ENCODE measurements around the gene NR2C2AP.

Gene NR2C2AP

DNA sequence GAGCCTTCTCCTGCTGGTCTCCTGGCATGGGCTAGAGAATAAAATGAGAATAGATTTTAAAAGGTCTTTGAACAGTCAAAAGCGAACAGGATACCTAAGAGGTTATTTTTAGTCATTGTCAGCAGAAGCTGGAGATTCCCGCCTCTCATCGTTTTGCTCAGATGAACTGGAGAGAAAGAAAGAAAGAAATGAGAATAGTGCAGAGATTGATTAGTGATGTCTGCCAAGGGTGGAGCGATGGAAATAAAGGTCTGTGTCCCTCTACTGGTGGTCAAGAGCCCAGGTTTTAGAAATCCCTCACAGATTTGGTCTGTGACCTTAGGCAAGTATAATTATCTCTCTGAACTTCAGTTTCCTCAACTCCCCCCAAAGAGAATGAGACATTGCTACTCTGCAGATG, 13.9 kb upstream of the NR2C2AP start:
- H3K27ac ChIP-seq = no peak overlapping the region
- ChIA-PET CTCF (no interaction called here), POLR2A (ENCODE audit: low non-redundant PET) (no interaction called here)
- TF ChIP-seq, protein P1, sequence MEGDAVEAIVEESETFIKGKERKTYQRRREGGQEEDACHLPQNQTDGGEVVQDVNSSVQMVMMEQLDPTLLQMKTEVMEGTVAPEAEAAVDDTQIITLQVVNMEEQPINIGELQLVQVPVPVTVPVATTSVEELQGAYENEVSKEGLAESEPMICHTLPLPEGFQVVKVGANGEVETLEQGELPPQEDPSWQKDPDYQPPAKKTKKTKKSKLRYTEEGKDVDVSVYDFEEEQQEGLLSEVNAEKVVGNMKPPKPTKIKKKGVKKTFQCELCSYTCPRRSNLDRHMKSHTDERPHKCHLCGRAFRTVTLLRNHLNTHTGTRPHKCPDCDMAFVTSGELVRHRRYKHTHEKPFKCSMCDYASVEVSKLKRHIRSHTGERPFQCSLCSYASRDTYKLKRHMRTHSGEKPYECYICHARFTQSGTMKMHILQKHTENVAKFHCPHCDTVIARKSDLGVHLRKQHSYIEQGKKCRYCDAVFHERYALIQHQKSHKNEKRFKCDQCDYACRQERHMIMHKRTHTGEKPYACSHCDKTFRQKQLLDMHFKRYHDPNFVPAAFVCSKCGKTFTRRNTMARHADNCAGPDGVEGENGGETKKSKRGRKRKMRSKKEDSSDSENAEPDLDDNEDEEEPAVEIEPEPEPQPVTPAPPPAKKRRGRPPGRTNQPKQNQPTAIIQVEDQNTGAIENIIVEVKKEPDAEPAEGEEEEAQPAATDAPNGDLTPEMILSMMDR (conservative IDR thresholded peaks at IDR 0.05; ENCODE audit: low read depth) = no peak
- DNase-seq (ENCODE audit: low spot score) = no peak

DNA sequence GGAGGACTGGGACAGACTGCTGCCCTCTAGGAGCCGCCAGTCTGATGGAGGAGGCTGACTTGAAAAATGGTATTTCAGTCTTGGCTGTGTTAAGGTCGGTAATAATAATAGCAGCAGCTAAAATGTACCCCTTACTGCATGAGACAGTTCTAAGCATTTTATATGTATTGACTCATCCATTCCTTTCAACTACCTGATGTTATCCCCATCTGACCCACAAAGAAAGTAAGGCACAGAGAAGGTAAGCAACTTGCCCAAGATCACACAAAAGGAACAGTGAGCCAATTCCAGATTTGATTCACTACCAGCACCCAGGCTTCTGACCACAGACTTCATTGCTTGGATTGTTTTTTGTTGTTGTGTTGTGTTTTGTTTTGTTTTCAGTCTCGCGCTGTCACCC, 12.6 kb upstream of the NR2C2AP start:
- ChIA-PET CTCF (interaction anchor here (0.7 kb wide), 1 partner anchor 156 kb away, joined by 3 read pairs; no protein-coding TSS in a partner anchor), POLR2A (ENCODE audit: low non-redundant PET) (no interaction called here)
- DNase-seq (ENCODE audit: low spot score) = no peak
- no peak overlapping the region for H3K27ac ChIP-seq
- TF ChIP-seq, protein P1 (conservative IDR thresholded peaks at IDR 0.05; ENCODE audit: low read depth) = no peak

GRCh38 chr19:19214892-19215291, 11.7 kb upstream of the NR2C2AP start:
- TF ChIP-seq, protein P1 (conservative IDR thresholded peaks at IDR 0.05; ENCODE audit: low read depth) = no peak
- no peak for DNase-seq (ENCODE audit: low spot score)
- ChIA-PET CTCF (no interaction called here), POLR2A (ENCODE audit: low non-redundant PET) (no interaction called here)
- no peak overlapping the region for H3K27ac ChIP-seq

- ChIA-PET POLR2A (ENCODE audit: low non-redundant PET) (no interaction called here), CTCF (no interaction called here)
- no peak overlapping the region for H3K27ac ChIP-seq
- TF ChIP-seq, protein P1 (conservative IDR thresholded peaks at IDR 0.05; ENCODE audit: low read depth) = no peak
- no peak for DNase-seq (ENCODE audit: low spot score)
These were observed 10.9 kb upstream of the NR2C2AP start for GRCh38 chr19:19214159-19214490.

DNA sequence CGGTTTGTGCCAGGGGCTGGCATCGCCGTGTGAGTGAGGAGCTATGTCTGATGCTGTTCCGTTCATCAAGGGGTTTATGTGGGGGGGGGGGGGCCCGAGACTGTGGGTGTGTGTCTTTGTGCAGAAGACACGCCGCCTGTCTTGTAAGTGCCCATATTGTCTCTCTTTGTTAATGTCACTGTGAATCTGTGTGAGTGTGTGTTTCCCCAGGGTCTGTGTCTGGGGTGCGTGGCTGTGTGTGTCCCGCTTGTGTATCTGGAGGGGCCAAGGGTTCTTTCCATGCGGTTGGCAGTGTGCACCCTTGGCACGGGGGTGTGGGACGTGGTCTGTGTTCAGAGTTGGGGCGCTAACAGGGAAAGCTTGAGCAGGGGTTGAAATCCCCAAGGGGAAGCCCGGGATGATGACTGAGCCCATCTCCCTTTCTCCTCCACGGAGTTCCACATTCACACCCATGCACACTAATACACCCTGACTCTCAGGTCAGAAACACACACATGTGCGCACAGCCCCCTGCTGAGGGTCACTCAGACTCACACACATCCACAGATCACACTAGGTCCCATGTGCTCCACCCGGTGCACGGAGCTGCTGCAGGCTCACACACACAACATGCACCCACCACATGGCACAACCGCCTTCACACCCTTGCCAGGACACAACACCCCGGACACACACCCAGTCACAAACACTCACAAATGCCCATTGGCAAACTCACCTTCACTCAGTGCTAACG, 10.4 kb upstream of the NR2C2AP start:
- CTCF ChIA-PET = no interaction called here

GRCh38 chr19:19212916-19213315, 9.7 kb upstream of the NR2C2AP start:
- TF ChIP-seq, protein P1 (conservative IDR thresholded peaks at IDR 0.05; ENCODE audit: low read depth) = no peak
- DNase-seq (ENCODE audit: low spot score) = no peak
- POLR2A ChIA-PET (ENCODE audit: low non-redundant PET) = no interaction called here
- H3K27ac ChIP-seq = no peak overlapping the region
- CTCF ChIA-PET = no interaction called here

More for the DNA sequence above, 10.4 kb upstream of the NR2C2AP start:
- POLR2A ChIA-PET (ENCODE audit: low non-redundant PET) = no interaction called here
- H3K27ac ChIP-seq = no peak overlapping the region
- DNase-seq (ENCODE audit: low spot score) = no peak
- TF ChIP-seq, protein P1 (conservative IDR thresholded peaks at IDR 0.05; ENCODE audit: low read depth) = no peak

Data from RWPE1 (cell line).